ENCODE results near the gene NKX2-4.

Gene NKX2-4

DNA sequence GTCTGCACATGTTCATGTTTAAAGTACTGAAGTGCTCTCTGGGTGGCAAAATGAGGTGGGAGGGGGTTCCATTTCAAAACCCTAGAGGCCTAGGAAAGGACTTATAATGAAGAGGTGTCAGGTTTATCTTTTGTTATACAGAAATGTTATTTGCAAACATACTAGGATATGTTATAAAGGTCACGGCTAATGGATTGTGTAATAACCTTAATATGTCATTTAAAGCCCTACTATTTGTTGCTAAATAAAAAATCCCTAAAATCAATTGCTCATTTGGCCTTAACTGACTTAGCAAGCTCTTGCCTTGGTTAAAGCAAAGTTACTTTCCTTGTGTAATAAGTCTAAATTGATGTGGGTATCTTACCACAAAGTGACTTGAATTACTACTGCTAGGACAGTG is 8.8 kb downstream of the NKX2-4 start:
- no peaks in the 10 kb centered on the region for H3K9me2 ChIP-seq (replicated peaks; ENCODE audit: insufficient read depth, low read length)
- H3K27ac ChIP-seq (ENCODE audit: low read length) = no peak overlapping the region
- no peak for TF ChIP-seq CTCF (IDR thresholded peaks at IDR 0.05; ENCODE audit: low read length)
- no peak for TF ChIP-seq EZH2 (optimal IDR thresholded peaks at IDR 0.05; ENCODE audit: low read depth, low read length)
- no peak for TF ChIP-seq EZH2phosphoT487 (IDR thresholded peaks at IDR 0.05; ENCODE audit: low read length)
- no peaks in the 10 kb centered on the region for H4K20me1 ChIP-seq (ENCODE audit: insufficient read depth, low read length)
- H3K79me2 ChIP-seq (ENCODE audit: low read length) = no peaks in the 10 kb centered on the region
- H3K36me3 ChIP-seq (replicated peaks; ENCODE audit: insufficient read depth, low read length) = no peaks in the 10 kb centered on the region
- no peaks in the 10 kb centered on the region for H3K9me3 ChIP-seq (replicated peaks; ENCODE audit: insufficient read depth, low read length)
- no peaks in the 10 kb centered on the region for H3K27me3 ChIP-seq (replicated peaks; ENCODE audit: insufficient read depth, low read length)
- H3K4me3 ChIP-seq (ENCODE audit: low read length) = no peak overlapping the region
- DNase-seq = no peak
- H3K4me1 ChIP-seq (ENCODE audit: low read length) = no peaks in the 10 kb centered on the region
- no peaks in the 10 kb centered on the region for H3F3A ChIP-seq (ENCODE audit: insufficient read depth, low read length)
- no peak overlapping the region for H3K9ac ChIP-seq (ENCODE audit: low read length)
- no peak overlapping the region for H2AFZ ChIP-seq (ENCODE audit: low read length)
- H3K4me2 ChIP-seq (ENCODE audit: low read depth, low read length) = no peak overlapping the region

- H3K4me1 ChIP-seq (ENCODE audit: low read length) = no peaks in the 10 kb centered on the region
- no peak overlapping the region for H3K9ac ChIP-seq (ENCODE audit: low read length)
- H3K9me3 ChIP-seq (replicated peaks; ENCODE audit: insufficient read depth, low read length) = no peaks in the 10 kb centered on the region
- no peaks in the 10 kb centered on the region for H3K27me3 ChIP-seq (replicated peaks; ENCODE audit: insufficient read depth, low read length)
- no peak overlapping the region for H3K27ac ChIP-seq (ENCODE audit: low read length)
- no peak for DNase-seq
- no peak for TF ChIP-seq EZH2 (optimal IDR thresholded peaks at IDR 0.05; ENCODE audit: low read depth, low read length)
- TF ChIP-seq EZH2phosphoT487 (IDR thresholded peaks at IDR 0.05; ENCODE audit: low read length) = no peak
- no peak for TF ChIP-seq CTCF (IDR thresholded peaks at IDR 0.05; ENCODE audit: low read length)
- H3K36me3 ChIP-seq (replicated peaks; ENCODE audit: insufficient read depth, low read length) = no peaks in the 10 kb centered on the region
- no peak overlapping the region for H3K4me3 ChIP-seq (ENCODE audit: low read length)
- no peak overlapping the region for H3K4me2 ChIP-seq (ENCODE audit: low read depth, low read length)
- no peaks in the 10 kb centered on the region for H3F3A ChIP-seq (ENCODE audit: insufficient read depth, low read length)
- no peaks in the 10 kb centered on the region for H4K20me1 ChIP-seq (ENCODE audit: insufficient read depth, low read length)
- H3K9me2 ChIP-seq (replicated peaks; ENCODE audit: insufficient read depth, low read length) = no peaks in the 10 kb centered on the region
- no peak overlapping the region for H2AFZ ChIP-seq (ENCODE audit: low read length)
- H3K79me2 ChIP-seq (ENCODE audit: low read length) = no peaks in the 10 kb centered on the region
These were observed 9.8 kb downstream of the NKX2-4 start for GRCh38 chr20:21387528-21387927.

DNA sequence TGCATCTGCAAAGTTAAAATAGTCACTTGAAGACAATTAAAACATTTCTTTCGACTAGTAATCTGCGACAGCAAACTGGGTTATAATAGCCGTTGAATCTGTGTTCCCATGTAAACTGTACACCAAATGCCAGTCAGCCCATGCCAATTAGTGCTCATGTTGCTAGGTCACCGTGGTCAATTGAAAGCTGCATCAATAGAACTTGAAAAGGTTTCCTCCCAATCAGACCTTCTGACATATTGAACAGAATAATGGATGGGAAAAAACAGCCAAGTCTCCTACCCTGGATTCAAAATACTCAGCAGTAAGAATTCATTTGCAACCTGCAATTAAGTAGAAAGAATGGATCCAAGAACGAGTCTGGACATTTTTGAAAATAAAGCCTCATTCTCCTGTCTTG is 11.2 kb downstream of the NKX2-4 start:
- no peaks in the 10 kb centered on the region for H3F3A ChIP-seq (ENCODE audit: insufficient read depth, low read length)
- TF ChIP-seq EZH2phosphoT487 (IDR thresholded peaks at IDR 0.05; ENCODE audit: low read length) = no peak
- TF ChIP-seq EZH2 (optimal IDR thresholded peaks at IDR 0.05; ENCODE audit: low read depth, low read length) = no peak
- TF ChIP-seq CTCF (IDR thresholded peaks at IDR 0.05; ENCODE audit: low read length) = no peak
- H3K36me3 ChIP-seq (replicated peaks; ENCODE audit: insufficient read depth, low read length) = no peaks in the 10 kb centered on the region
- no peaks in the 10 kb centered on the region for H3K79me2 ChIP-seq (ENCODE audit: low read length)
- H4K20me1 ChIP-seq (ENCODE audit: insufficient read depth, low read length) = no peaks in the 10 kb centered on the region
- no peak overlapping the region for H3K27ac ChIP-seq (ENCODE audit: low read length)
- no peaks in the 10 kb centered on the region for H3K27me3 ChIP-seq (replicated peaks; ENCODE audit: insufficient read depth, low read length)
- no peak overlapping the region for H3K4me2 ChIP-seq (ENCODE audit: low read depth, low read length)
- H3K9me3 ChIP-seq (replicated peaks; ENCODE audit: insufficient read depth, low read length) = no peaks in the 10 kb centered on the region
- H3K4me3 ChIP-seq (ENCODE audit: low read length) = no peak overlapping the region
- H3K9me2 ChIP-seq (replicated peaks; ENCODE audit: insufficient read depth, low read length) = no peaks in the 10 kb centered on the region
- no peak overlapping the region for H3K9ac ChIP-seq (ENCODE audit: low read length)
- H3K4me1 ChIP-seq (ENCODE audit: low read length) = no peaks in the 10 kb centered on the region
- no peak overlapping the region for H2AFZ ChIP-seq (ENCODE audit: low read length)
- DNase-seq = no peak
